HepG2 (cell line): ENCODE measurements around the gene COG5. TPM values are rescaled to one million over a fixed set of nuclear protein-coding genes. Genes with fewer than 3 reads are reported as not detected.

ENCODE experiments used
- ATAC-seq: fragments of 200-7000 bp; cut with Tn5 transposase; 3 replicates; pipeline ENCODE4 v1.9.1; 2020; ENCODE audit warnings: mild to moderate bottlenecking, moderate library complexity
- BruUV-seq: library from RNA; stranded (reverse); fragments of 400-500 nt; replicated peaks from 2 replicates; lab custom pipeline; 2021; lab: Mats Ljungman, UMichigan
- CTCF ChIA-PET: fragments of 300-600 bp; formaldehyde crosslinking; extraction: SDS; loops from one replicate; lab custom pipeline; 2021; ENCODE audit warnings: low total read pairs, inconsistent platforms, low intra/inter-chr PET ratio; lab: Yijun Ruan, JAX
- POLR2A ChIA-PET: fragments of 350-600 bp; sonication (Branson Sonifier 250); formaldehyde crosslinking; loops from one replicate; lab custom pipeline; 2020; ENCODE audit warnings: antibody characterized with exemption, inconsistent platforms; lab: Yijun Ruan, JAX
- DNase-seq: peaks from one replicate; pipeline ENCODE4 v3.0.0-alpha.2; 2015; ENCODE audit warnings: low spot score
- FAIRE-seq: peaks from 3 replicates; lab custom pipeline; 2011; peaks lifted over from hg19 to GRCh38; lab: Jason Lieb, UNC
- H2AFZ ChIP-seq: one replicate; pipeline ENCODE4 v1.6.1; 2011; ENCODE audit warnings: low read length, inconsistent platforms
- H3K27ac ChIP-seq: fragments of 300-600 bp; 3 replicates; pipeline ENCODE4 v1.8.0; 2011; ENCODE audit warnings: mixed run types, mild to moderate bottlenecking, mixed read lengths, low read length, inconsistent platforms; ENCODE audit not compliant: insufficient read depth; ENCODE audit errors: extremely low read length
- H3K27me3 ChIP-seq, 2 experiments: fragments of 200-600 bp in 1 of 2; 2 replicates in 1 of 2; 3 replicates in 1 of 2; pipeline versions ENCODE4 v1.6.0 to v1.8.0; 2011; ENCODE audit warnings: low read length in 2 of 2, mild to moderate bottlenecking in 2 of 2, moderate library complexity in 2 of 2, inconsistent platforms in 1 of 2; ENCODE audit not compliant: insufficient read depth in 2 of 2, control insufficient read depth in 1 of 2
- H3K36me3 ChIP-seq, 2 experiments: fragments of 200-600 bp in 1 of 2; replicated peaks in 1 of 2; 2 replicates in 1 of 2; 3 replicates in 1 of 2; pipeline versions ENCODE4 v1.5.1 to v1.8.0; 2011; ENCODE audit warnings: low read length in 2 of 2, inconsistent platforms in 1 of 2; ENCODE audit not compliant: insufficient read depth in 2 of 2, control insufficient read depth in 1 of 2
- H3K4me1 ChIP-seq: 2 replicates; pipeline ENCODE4 v1.5.1; 2012; ENCODE audit warnings: low read length, inconsistent platforms; ENCODE audit not compliant: insufficient read depth
- H3K4me2 ChIP-seq: 2 replicates; pipeline ENCODE4 v1.6.0; 2011; ENCODE audit warnings: low read depth, low read length, inconsistent platforms
- H3K4me3 ChIP-seq, 3 experiments: fragments of 200-600 bp in 1 of 3; sonication (generic), shearing (Covaris generic) in 1 of 3; replicated peaks in 1 of 3; 2 replicates each; pipeline ENCODE4 v1.5.1; 2011 to 2016; ENCODE audit warnings: low read length in 3 of 3, inconsistent platforms in 2 of 3, low read depth in 2 of 3, mild to moderate bottlenecking in 2 of 3, control low read depth in 1 of 3, mixed read lengths in 1 of 3; ENCODE audit not compliant: insufficient read depth in 1 of 3
- H3K79me2 ChIP-seq: one replicate; pipeline ENCODE4 v1.6.1; 2011; ENCODE audit warnings: low read length, inconsistent platforms; ENCODE audit not compliant: insufficient read depth
- H3K9ac ChIP-seq: 2 replicates; pipeline ENCODE4 v1.6.0; 2011; ENCODE audit warnings: mild to moderate bottlenecking, low read depth, low read length, inconsistent platforms; ENCODE audit not compliant: insufficient read depth
- H3K9me3 ChIP-seq: 2 replicates; pipeline ENCODE4 v1.5.1; 2012; ENCODE audit warnings: mild to moderate bottlenecking, low read length
- H4K20me1 ChIP-seq: 2 replicates; pipeline ENCODE4 v1.6.0; 2011; ENCODE audit warnings: inconsistent platforms, mild to moderate bottlenecking, low read length, moderate library complexity; ENCODE audit not compliant: insufficient read depth
- POLR2AphosphoS5 ChIP-seq: IDR thresholded peaks from 2 replicates; pipeline ENCODE4 v1.6.1; 2012; ENCODE audit warnings: low read depth, low read length
- SMARCC2 ChIP-seq: fragments of 450-650 bp; IDR thresholded peaks from 2 replicates; pipeline ENCODE4 v1.6.1; 2017; ENCODE audit warnings: antibody characterized with exemption, mild to moderate bottlenecking
- TOE1 ChIP-seq: sonication (generic); formaldehyde crosslinking; IDR thresholded peaks from 2 replicates; pipeline ENCODE4 v1.4.0; 2020; ENCODE audit warnings: mild to moderate bottlenecking, missing genetic modification reagents
- WGBS: methylation state at CpG from one replicate; pipeline ENCODE4 v1.1.6; 2017; ENCODE audit warnings: low lambda C conversion rate; 5-methylcytosine and 5-hydroxymethylcytosine counted together
- in situ Hi-C: cut with HindIII; loops from 2 replicates; pipeline ENCODE4 v1.10.0; 2017; ENCODE audit warnings: low pct_unique_long_range_greater_than_20kb; ENCODE audit not compliant: extremely low pct_ligation_motif_present
- intact Hi-C: fragments of 100-400 bp; cut with micrococcal nuclease; formaldehyde crosslinking; loops from one replicate; pipeline ENCODE4 v1.10.0; 2022; ENCODE audit not compliant: unreplicated experiment
- polyA plus RNA-seq, 8 experiments: library from polyadenylated mRNA; depleted of rRNA in 3 of 8; stranded (reverse) in 7 of 8; unstranded in 1 of 8; fragments of >200 nt; fragmentation: Illumina TruSeq in 4 of 8; extraction: Trizol in 4 of 8; gene quantifications; 2 replicates each; pipeline versions ENCODE4 v1.2.1 to v1.2.3, GENCODE V29; 2011 to 2016; ENCODE audit warnings: low read depth in 4 of 8, missing spikeins in 1 of 8, mixed read lengths in 1 of 8; ENCODE audit not compliant: insufficient read depth in 1 of 8
- total RNA-seq, 5 experiments: library from RNA; depleted of rRNA; stranded (reverse); fragments of >200 nt; fragmentation: Illumina TruSeq; extraction: Trizol; gene quantifications; 2 replicates each; pipeline ENCODE4 v1.2.3, GENCODE V29; 2016; ENCODE audit warnings: low read depth in 1 of 5
- TF ChIP-seq, protein P1 (sequence below): sonication (generic); formaldehyde crosslinking; IDR thresholded peaks from 2 replicates; pipeline ENCODE4 v1.9.0; 2021; ENCODE audit warnings: missing genetic modification reagents, borderline replicate concordance
- TF ChIP-seq, protein P2 (sequence below): sonication (generic); formaldehyde crosslinking; IDR thresholded peaks from 2 replicates; pipeline ENCODE4 v1.4.0; 2020; ENCODE audit warnings: missing genetic modification reagents
- TF ChIP-seq, protein P3 (sequence below): IDR thresholded peaks from 2 replicates; pipeline ENCODE4 v1.6.1; 2018; ENCODE audit warnings: missing genetic modification reagents, mild to moderate bottlenecking, missing compliant biosample characterization

The COG5 gene
- total and polyA plus RNA-seq, 2 of the 13 experiments (the other 11 are each of a cell fraction or from before 2014, with no cell fraction given) = 20.4 to 31.3 TPM

DNA sequence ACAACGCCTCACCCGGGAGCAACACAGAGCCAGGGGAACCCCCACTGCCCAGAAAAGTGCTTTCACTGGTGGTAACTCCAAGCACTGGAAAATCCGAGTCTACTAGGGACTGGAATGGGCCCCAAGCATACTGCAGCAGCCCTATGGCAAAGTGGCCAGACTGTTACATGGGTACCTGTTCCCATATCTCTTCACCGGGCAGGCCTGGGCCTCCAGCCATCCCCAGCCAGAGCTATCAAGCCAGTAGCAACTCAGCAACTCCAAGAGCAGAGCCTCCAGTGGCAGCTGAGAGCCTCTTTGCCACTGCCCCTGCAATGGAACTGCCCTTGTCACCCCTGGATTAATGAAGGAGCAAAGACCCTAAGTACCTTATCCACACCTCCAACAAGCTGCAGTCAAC lies 321.5 kb downstream of the COG5 start:
- whole genome bisulfite sequencing = 96% methylated on average over 3 of the region's 4 CpGs
- in situ Hi-C loops = no loop called here
- H3K9ac ChIP-seq = no peak overlapping the region
- FAIRE-seq (no peak), DNase-seq (no peak), ATAC-seq (no peak)
- intact Hi-C loops = no loop called here
- H3K4me3 ChIP-seq = no peak overlapping the region
- H3K4me1 ChIP-seq = no peaks in the 10 kb centered on the region
- no peaks in the 10 kb centered on the region for H3K9me3 ChIP-seq
- H4K20me1 ChIP-seq = no peaks in the 10 kb centered on the region
- H3K79me2 ChIP-seq = no peaks in the 10 kb centered on the region
- H3K27me3 ChIP-seq = no peaks in the 10 kb centered on the region
- H3K36me3 ChIP-seq = no peaks in the 10 kb centered on the region
- H2AFZ ChIP-seq = no peak overlapping the region
- no peak overlapping the region for H3K4me2 ChIP-seq
- H3K27ac ChIP-seq = no peak overlapping the region
- POLR2A ChIA-PET = no interaction called here
- TF ChIP-seq, protein P1, sequence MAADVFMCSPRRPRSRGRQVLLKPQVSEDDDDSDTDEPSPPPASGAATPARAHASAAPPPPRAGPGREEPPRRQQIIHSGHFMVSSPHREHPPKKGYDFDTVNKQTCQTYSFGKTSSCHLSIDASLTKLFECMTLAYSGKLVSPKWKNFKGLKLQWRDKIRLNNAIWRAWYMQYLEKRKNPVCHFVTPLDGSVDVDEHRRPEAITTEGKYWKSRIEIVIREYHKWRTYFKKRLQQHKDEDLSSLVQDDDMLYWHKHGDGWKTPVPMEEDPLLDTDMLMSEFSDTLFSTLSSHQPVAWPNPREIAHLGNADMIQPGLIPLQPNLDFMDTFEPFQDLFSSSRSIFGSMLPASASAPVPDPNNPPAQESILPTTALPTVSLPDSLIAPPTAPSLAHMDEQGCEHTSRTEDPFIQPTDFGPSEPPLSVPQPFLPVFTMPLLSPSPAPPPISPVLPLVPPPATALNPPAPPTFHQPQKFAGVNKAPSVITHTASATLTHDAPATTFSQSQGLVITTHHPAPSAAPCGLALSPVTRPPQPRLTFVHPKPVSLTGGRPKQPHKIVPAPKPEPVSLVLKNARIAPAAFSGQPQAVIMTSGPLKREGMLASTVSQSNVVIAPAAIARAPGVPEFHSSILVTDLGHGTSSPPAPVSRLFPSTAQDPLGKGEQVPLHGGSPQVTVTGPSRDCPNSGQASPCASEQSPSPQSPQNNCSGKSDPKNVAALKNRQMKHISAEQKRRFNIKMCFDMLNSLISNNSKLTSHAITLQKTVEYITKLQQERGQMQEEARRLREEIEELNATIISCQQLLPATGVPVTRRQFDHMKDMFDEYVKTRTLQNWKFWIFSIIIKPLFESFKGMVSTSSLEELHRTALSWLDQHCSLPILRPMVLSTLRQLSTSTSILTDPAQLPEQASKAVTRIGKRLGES (CRISPR knock-in tag) = no peak
- no peak for TF ChIP-seq SMARCC2
- TF ChIP-seq, protein P2, sequence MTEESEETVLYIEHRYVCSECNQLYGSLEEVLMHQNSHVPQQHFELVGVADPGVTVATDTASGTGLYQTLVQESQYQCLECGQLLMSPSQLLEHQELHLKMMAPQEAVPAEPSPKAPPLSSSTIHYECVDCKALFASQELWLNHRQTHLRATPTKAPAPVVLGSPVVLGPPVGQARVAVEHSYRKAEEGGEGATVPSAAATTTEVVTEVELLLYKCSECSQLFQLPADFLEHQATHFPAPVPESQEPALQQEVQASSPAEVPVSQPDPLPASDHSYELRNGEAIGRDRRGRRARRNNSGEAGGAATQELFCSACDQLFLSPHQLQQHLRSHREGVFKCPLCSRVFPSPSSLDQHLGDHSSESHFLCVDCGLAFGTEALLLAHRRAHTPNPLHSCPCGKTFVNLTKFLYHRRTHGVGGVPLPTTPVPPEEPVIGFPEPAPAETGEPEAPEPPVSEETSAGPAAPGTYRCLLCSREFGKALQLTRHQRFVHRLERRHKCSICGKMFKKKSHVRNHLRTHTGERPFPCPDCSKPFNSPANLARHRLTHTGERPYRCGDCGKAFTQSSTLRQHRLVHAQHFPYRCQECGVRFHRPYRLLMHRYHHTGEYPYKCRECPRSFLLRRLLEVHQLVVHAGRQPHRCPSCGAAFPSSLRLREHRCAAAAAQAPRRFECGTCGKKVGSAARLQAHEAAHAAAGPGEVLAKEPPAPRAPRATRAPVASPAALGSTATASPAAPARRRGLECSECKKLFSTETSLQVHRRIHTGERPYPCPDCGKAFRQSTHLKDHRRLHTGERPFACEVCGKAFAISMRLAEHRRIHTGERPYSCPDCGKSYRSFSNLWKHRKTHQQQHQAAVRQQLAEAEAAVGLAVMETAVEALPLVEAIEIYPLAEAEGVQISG = no peak
- no peak for TF ChIP-seq POLR2AphosphoS5
- TF ChIP-seq, protein P3, sequence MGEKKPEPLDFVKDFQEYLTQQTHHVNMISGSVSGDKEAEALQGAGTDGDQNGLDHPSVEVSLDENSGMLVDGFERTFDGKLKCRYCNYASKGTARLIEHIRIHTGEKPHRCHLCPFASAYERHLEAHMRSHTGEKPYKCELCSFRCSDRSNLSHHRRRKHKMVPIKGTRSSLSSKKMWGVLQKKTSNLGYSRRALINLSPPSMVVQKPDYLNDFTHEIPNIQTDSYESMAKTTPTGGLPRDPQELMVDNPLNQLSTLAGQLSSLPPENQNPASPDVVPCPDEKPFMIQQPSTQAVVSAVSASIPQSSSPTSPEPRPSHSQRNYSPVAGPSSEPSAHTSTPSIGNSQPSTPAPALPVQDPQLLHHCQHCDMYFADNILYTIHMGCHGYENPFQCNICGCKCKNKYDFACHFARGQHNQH (CRISPR knock-in tag) = no peak
- TF ChIP-seq TOE1 = no peak
- TF ChIP-seq, all 625 proteins: peak for 0
- no TSS peak for BruUV-seq
- CTCF ChIA-PET = no interaction called here
